Middle frontal gyrus (tissue), 1 donor: Measurements from ENCODE around the gene ADGRD1.
A peak's percentile ranks its signal among the peaks of the same experiment; 100 is the strongest.

Source experiments
- DNase-seq: peaks from one replicate; pipeline ENCODE4 v3.0.0-alpha.2; 2015; ENCODE audit warnings: low spot score; ENCODE audit errors: extremely low spot score

Gene ADGRD1

GRCh38 chr12:131101006-131101405, 147.3 kb downstream of the ADGRD1 start:
- no peak for DNase-seq

- DNase-seq, result no peak
Observed at GRCh38 chr12:131101703-131102492, 148.2 kb downstream of the ADGRD1 start.

GRCh38 chr12:131102493-131102931, 148.8 kb downstream of the ADGRD1 start:
- DNase-seq, result no peak

GRCh38 chr12:131102991-131103668, 149.4 kb downstream of the ADGRD1 start:
- DNase-seq, result no peak

- no peak for DNase-seq
Observed at GRCh38 chr12:131103669-131104462, 150.2 kb downstream of the ADGRD1 start.

GRCh38 chr12:131104463-131105350, 151.0 kb downstream of the ADGRD1 start:
- peak; percentile 74 for DNase-seq

- no peak for DNase-seq
Observed at GRCh38 chr12:131105351-131105735, 151.6 kb downstream of the ADGRD1 start.

GRCh38 chr12:131105736-131106348, 152.1 kb downstream of the ADGRD1 start:
- DNase-seq, result peak; percentile 22

GRCh38 chr12:131106349-131106941, 152.7 kb downstream of the ADGRD1 start:
- no peak for DNase-seq

GRCh38 chr12:131108177-131108955, 154.7 kb downstream of the ADGRD1 start:
- DNase-seq, result no peak

GRCh38 chr12:131111446-131111845, 157.7 kb downstream of the ADGRD1 start:
- DNase-seq, result no peak

GRCh38 chr12:131112021-131112420, 158.3 kb downstream of the ADGRD1 start:
- DNase-seq, result no peak

GRCh38 chr12:131112700-131113290, 159.1 kb downstream of the ADGRD1 start:
- DNase-seq, result no peak

GRCh38 chr12:131113568-131114270, 160.0 kb downstream of the ADGRD1 start:
- DNase-seq, result no peak

GRCh38 chr12:131114271-131114670, 160.6 kb downstream of the ADGRD1 start:
- DNase-seq, result no peak

- DNase-seq, result no peak
Observed at GRCh38 chr12:131114942-131115584, 161.4 kb downstream of the ADGRD1 start.

GRCh38 chr12:131115766-131116467, 162.2 kb downstream of the ADGRD1 start:
- no peak for DNase-seq
